ENCODE data around the gene KMT5C.
A peak's percentile ranks its signal among the peaks of the same experiment; 100 is the strongest.

KMT5C gene

GRCh38 chr19:55348317-55349034, 8.8 kb downstream of the KMT5C start:
- DNase-seq: peak in 1 of 3 experiments; percentile 35

DNA sequence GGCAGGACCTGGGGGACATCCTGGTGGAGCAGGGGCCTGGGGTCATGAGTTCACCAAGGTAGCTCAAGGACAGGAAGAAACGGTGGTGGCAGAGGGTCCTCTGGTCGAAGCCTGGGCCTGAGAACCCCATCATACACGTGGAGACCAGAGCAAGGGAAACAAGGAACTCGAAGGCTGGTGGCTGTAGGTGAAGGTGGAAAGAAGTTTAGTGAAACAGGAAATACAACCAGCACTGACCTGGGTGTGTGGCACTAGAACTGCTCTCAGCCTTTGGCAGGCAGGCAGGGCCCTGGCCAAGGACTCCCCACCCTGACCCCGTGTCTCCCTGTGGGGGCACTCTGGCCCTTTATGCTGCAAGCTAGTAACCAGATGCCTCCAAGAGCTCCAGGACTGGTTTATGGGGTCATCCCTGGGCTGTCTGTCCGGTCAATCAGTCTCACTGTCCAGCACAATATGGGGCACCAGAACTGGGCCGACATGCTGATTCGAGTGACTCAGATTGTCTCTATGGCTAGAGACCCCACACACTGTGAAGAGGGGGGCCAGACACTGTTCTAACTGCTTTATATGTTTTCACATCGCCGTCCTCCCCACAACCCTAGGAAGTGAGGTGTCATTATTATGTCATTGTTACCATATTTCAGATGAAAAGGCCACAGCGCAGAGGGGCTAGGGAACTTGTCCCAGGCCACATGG, 11.1 kb downstream of the KMT5C start:
- DNase-seq: no peak

DNA sequence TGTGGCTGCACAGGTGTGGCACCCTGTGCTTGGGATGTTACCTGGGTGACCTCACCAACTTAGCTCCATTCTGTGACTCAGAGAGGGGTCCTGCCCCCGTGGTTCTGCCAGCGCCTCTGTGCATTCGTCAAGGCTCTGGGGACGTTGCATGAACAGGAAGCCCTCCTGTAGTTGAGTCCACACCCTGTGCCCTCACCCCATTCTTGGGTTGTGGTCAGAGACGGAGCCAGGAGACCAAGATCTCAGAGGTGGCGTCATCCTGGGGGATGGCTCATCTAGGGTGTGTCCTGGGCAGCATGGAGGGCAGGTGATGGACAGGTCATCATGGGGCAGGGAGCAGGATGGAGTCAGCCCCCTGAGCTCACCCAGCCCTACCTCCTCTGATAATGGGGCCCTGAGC, 12.4 kb downstream of the KMT5C start:
- DNase-seq: no peak

DNA sequence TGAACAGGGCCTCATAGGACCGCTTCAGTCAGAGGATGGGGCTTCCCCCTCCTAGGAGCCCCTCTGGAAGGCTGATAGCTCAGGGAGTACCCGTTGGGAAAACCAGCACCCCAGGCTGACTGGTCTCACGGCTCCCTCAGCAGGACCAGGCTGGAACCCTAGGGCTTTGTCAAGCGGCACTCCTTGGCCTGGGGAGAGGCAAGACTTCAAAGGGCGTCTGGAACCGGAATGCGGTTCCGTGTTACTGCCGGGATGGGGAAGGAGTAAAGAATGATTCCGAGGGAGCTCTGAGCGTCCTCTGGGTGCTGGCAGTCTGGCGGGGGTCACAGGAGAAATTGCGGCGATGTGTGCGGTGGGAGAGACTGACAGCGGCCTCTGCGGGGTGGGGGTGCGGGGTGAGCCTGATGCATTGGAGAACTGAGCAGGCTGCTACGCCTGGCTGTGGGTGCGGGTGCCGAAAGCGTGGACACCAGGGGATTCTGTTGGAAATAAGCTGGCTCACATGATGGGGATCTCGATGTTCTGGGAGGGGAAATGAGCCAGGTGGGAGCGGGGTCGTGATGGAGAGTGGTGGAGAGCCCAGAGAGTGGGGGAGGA, 13.0 kb downstream of the KMT5C start:
- DNase-seq: no peak

DNA sequence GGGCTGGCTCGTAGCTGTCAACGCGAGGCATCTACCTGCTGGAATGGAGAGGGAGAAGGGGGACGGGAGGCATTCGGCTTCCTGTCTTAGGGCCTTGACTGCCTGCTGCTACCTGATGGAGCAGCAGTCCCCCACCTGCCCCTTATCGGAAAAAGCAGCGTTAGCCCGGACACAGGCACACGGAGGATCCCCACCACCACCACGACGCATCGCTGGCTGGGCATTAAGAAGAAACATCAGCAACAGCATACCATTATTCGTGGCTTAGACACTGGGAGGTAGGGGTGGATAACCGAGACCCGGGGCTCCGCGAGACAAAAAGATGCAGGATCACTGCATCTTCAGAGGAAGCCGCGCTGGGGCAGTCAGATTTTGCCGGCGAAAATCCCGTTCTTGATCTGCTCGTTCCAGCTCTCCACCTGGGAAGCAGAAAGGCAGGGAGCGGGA, 13.7 kb downstream of the KMT5C start:
- peak in 1 of 3 experiments; percentile 47 for DNase-seq

- DNase-seq: peak; percentile 55 to 62 (median 59)
Observed at GRCh38 chr19:55353803-55354697, 14.4 kb downstream of the KMT5C start.

GRCh38 chr19:55354698-55355212, 15.1 kb downstream of the KMT5C start, which contains the start of gene COX6B2:
COX6B2 (minus strand) TSS chr19:55354719; CDS start chr19:55354521, 198 bp downstream.
- no peak for DNase-seq

GRCh38 chr19:55355213-55355821, 15.6 kb downstream of the KMT5C start:
- peak in 1 of 3 experiments; percentile 27 for DNase-seq

- DNase-seq: no peak
Observed at GRCh38 chr19:55358493-55358892, 18.8 kb downstream of the KMT5C start.

DNA sequence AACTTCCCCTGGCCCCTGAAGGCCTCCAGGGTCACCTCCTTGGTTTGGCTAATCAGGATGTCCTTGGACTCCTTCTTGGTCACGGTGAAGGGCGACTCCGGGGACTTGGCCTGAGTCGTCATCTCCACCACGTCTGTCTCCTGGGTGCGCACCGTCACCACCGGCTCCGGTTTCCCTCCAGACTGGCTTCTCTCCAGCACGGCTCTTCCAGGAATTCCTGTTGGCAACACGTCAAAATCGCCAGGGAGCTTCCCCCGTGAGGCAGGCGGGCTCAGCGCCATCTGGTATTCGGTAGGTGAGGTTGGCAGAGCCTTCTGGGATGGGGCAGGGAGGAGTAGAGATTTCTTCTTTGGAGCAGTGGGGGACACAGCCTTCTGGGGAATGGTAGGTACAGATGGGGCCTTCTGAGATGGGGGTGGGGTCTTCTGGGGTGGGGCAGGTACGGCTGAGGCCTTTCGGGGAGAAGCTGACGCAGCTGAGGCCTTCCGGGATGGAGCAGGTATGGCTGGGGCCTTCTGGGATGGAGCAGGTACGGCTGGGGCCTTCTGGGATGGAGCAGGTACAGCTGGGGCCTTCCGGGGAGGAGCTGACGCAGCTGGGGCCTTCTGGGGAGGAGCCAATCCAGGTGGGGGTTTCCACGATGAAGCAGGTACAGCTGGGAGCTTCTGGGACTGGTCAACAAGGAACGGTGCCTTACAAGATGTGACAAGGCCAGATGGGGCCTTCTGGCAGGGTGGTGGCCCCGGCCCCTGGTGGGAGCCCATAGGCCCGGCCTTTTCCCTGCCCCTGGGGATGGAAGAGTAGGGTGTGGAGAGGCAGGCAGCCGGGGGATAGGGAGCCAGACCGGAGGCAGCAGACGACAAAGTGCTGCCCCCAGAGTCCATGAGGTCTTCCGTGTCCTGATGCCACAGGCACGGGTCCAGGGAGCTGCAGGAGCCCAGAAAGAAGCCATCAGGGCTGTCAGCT, 19.6 kb downstream of the KMT5C start:
- DNase-seq: no peak

GRCh38 chr19:55360902-55361301, 21.2 kb downstream of the KMT5C start:
- no peak for DNase-seq

DNA sequence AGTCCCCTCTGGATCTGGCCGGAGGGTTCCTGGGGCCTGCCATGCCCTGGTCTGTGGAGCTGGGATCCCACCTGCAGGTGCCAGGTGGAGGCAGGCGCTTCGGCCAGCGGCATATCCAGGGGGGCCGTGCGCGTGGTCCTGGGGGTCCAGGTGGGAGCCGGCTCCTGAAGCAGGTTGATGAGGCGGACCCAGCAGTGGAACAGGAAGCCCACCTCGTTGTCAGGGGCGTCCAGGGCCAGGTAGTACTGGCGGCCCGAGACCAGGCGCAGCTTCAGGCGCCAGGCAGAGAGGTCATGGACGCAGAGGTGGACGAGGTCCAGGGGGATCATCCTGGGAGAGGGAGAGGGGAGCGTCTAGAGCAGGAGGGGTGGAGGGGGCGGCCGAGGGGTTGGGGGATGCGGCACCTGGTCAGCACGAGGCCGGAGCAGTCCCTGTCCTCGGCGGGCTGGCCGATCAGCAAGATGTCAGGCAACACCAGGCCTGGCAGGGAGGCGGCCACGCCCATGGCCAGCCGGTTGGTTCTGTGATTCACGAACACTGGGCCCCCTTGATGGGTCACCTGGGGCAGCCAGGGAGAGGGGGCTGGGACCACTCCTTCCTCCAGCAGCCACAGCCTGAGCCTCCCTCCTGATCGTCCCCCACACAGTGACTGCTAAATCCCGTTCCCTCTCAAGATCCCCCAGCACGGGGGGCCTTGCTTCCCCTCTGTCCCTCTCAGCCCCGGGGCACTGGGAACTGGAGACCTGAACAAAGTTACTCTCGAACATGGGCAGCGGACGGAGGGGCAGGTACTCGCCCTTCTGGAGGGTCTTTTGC, 22.7 kb downstream of the KMT5C start:
- no peak for DNase-seq

DNA sequence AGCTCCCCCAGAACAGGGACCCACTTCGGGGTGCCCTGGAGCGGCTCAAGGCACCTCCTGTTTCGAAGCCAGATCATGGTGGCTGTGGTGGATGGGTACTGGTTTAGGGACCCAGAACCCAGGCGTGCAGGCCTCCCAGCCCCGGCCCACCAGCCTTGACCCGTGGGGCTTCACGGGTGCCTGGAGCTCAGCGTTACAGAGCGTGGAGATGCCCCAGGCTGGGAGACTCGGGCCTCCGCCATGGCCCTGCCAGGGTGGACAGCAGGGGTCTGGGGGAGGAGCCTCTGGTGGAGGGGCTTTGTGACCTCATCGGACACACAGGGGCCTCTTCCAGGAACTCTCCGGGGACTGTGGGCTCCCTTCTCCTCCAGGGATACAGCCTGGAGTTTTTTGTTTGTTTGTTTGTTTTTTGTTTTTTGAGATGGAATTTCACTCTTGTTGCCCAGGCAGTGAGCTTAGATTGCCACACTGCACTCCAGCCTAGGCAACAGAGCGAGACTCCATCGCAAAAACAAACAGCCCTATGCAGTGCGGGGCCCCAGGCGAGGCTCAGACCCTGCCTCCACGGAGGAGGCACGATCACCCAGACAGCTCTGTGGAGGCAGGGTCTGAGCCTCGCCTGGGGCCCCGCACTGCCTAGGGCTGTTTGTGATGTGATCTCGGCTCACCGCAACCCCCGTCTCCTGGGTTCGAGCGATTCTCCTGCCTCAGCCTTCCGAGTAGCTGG, 23.5 kb downstream of the KMT5C start, which contains the start of gene GARIN5B:
GARIN5B (minus strand) TSS at position 271 of the 727 bp plus-strand sequence; CDS start at position 77, 194 bp downstream.
- no peak for DNase-seq

DNA sequence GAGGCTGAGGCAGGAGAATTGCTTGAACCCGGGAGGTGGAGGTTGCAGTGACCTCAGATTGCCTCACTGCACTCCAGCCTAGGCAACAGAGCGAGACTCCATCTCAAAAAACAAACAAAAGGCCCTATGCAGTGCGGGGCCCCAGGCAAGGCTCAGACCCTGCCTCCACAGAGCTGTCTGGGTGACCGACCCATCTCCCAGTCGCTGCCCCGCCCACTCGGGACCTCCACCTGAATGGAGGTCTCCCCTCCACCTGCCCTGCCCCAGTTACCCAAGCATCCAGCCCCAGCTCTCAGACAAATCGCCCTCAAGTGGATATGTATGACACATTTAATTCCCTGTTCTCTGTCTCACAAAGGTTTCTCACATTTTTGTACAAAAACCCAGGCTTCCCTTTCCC, 25.6 kb downstream of the KMT5C start:
- DNase-seq: no peak

DNA sequence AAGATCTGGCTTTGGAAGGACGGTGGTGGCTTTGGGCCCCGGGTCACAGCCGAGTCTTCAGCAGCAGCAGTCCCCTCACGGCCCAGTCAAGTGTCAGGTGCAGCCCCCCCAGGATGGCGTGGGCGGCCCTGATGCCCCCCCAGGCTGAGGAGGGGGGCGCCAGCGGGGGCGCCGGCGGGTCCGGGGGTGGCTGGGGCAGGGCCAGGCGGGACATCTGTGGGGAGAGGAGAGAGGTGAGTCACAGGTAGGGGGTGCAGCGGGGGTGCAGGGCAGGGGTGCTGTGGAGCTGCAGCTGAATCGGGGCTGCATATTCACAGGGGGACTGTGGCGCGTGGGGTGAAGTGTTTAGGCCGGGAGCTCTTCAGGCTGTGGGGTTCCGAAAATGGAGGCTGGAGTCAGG, 26.3 kb downstream of the KMT5C start:
- DNase-seq: no peak

DNA sequence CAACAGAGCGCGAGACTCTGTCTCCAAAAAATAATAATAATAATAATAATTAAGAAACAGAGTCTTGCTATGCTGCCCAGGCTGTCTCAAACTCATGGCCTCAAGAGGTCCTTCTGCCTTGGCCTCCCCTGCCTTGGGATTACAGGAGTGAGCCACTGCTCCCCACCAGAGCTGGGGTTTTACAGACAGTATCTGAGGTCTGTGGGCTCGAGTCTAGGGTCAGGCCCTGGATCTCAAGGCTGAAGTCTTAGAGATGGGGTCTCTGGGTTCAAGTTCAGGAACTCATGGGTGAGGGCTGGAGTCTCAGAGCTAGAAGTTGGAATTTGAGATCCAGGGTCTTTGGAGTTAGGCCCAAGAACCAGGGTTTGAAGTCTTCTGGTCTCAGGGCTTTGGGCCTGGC, 27.1 kb downstream of the KMT5C start:
- no peak for DNase-seq

- DNase-seq: no peak
Observed at GRCh38 chr19:55368106-55368505, 28.4 kb downstream of the KMT5C start.

DNA sequence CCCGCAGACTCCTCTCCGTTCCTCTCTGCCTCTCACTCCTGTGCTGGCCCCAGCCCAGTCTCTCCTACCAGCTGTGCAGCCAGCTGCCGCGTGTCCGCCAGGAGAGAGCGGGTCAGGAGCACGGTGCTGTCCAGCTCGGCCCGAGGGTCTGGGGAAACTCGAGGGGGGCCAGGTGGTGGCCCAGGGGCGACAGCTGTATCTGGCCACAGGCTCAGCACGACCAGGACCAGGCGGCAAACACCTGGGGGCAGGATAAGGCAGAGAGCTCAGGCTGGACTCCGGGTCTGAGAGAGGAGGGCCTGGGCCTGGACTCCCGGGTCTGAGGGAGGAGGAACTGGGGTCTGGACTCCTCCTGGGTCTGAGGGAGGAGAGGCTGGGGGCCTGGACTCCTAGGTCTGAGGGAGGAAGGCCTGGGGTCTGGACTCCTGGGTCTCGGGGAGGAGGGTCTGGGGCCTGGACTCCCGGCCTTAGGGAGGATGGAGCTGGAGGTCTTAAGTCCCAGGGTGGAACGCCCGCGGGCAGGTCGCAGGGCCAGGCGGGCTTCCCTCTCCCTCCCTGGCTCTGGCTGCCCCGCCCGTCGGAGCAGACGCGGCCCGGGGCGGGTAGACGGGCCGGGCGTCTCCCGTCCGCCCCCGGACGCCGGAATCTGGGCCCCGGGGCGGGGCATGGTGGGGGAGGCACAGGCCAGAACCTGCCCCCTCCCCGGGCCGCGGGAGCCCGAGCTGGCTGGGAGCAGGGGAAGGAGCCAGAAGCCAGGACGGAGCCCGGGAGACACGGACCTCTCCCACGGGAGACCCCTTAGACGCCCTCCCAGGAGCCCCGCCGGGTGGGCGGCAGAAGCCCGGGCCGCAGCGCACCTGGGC, 29.3 kb downstream of the KMT5C start:
- peak in 1 of 3 experiments; percentile 28 for DNase-seq

Data from NCI-H1417 (cell line).